Measurements from ENCODE around the gene SARS2. TPM values are rescaled to one million over a fixed set of nuclear protein-coding genes. Genes with fewer than 3 reads are reported as not detected.

Gene SARS2
- total RNA-seq, 1 donor from 2014 or later = 1.4 TPM

DNA sequence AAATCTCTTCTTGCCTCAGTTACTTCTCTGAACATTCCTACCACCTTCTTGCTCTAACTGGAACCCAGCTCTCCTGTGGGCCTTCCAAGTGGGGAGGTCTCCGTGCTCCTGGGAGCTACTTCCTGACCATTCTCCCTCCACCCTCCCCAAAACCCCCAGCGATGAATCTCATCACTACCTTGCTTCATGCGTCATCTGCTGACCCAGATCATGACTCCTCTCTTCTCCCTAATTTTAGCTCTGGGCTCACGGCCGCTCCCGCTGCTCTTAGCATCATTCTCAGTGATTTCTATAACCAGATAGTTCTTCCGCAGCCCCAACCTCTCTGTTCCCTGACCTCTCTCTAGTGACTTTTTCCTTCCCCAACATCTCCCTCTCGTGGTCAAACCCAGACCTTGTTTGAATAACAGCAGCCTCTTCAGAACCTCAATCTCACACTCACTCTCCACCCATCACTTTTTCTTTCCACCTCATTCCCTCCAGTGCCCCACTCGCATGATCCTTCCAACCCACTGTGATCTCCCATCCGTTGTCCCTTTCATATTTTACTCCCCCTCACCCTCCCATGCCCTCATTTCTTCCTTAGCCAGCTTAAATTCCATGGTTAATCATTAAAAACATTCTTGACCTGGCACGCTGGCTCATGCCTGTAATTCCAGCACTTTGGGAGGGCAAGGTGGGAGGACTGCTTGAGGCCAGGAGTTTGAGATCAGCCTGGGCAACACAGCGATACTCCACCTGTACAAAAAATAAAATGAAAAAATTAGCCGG is 22.0 kb upstream of the SARS2 start:
- H3K9me3 ChIP-seq = no peaks in the 10 kb centered on the region
- TF ChIP-seq, protein P1, sequence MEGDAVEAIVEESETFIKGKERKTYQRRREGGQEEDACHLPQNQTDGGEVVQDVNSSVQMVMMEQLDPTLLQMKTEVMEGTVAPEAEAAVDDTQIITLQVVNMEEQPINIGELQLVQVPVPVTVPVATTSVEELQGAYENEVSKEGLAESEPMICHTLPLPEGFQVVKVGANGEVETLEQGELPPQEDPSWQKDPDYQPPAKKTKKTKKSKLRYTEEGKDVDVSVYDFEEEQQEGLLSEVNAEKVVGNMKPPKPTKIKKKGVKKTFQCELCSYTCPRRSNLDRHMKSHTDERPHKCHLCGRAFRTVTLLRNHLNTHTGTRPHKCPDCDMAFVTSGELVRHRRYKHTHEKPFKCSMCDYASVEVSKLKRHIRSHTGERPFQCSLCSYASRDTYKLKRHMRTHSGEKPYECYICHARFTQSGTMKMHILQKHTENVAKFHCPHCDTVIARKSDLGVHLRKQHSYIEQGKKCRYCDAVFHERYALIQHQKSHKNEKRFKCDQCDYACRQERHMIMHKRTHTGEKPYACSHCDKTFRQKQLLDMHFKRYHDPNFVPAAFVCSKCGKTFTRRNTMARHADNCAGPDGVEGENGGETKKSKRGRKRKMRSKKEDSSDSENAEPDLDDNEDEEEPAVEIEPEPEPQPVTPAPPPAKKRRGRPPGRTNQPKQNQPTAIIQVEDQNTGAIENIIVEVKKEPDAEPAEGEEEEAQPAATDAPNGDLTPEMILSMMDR (IDR thresholded peaks at IDR 0.05) = no peak
- peaks cover 0 to 11% of the 10 kb centered on the region in 2 donors for H3K36me3 ChIP-seq
- intact Hi-C loops (cut with DNase I) = no loop called here
- H3K27me3 ChIP-seq = no peaks in the 10 kb centered on the region
- peaks cover 4 to 6% of the 10 kb centered on the region in 2 donors for H3K4me1 ChIP-seq
- no peak overlapping the region for H3K4me3 ChIP-seq
- no peak overlapping the region for H3K27ac ChIP-seq
- DNase-seq (ENCODE audit: low spot score in 2 of 2) = no peak

DNA sequence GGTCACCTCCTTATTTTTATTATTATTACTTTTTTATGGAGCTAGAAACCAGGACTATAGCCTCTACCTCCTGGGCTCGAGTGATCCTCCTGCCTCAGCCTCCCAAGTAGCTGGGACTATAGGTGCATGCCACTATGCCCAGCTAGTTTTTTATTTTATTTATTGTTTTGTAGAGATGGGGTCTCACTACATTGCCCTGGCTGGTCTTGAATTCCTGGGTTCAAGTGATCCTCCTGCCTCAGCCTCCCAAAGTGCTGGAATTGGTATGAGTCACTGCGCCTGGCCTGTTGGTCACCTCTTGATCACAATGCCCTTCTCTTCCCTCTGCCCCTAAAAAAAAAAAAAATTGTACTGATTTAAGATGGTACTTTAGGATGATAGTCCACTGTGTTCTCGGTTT is 20.6 kb upstream of the SARS2 start:
- Histone ChIP-seq H3K27me3 (no peaks in the 10 kb centered on the region), H3K36me3 (peaks cover 0 to 11% of the 10 kb centered on the region in 2 donors), H3K4me1 (peaks cover 4 to 6% of the 10 kb centered on the region in 2 donors), H3K4me3 (no peak overlapping the region), H3K27ac (no peak overlapping the region), H3K9me3 (no peaks in the 10 kb centered on the region)
- intact Hi-C loops (cut with DNase I) = no loop called here
- no peak for DNase-seq (ENCODE audit: low spot score in 2 of 2)
- TF ChIP-seq, protein P1 (IDR thresholded peaks at IDR 0.05) = no peak

DNA sequence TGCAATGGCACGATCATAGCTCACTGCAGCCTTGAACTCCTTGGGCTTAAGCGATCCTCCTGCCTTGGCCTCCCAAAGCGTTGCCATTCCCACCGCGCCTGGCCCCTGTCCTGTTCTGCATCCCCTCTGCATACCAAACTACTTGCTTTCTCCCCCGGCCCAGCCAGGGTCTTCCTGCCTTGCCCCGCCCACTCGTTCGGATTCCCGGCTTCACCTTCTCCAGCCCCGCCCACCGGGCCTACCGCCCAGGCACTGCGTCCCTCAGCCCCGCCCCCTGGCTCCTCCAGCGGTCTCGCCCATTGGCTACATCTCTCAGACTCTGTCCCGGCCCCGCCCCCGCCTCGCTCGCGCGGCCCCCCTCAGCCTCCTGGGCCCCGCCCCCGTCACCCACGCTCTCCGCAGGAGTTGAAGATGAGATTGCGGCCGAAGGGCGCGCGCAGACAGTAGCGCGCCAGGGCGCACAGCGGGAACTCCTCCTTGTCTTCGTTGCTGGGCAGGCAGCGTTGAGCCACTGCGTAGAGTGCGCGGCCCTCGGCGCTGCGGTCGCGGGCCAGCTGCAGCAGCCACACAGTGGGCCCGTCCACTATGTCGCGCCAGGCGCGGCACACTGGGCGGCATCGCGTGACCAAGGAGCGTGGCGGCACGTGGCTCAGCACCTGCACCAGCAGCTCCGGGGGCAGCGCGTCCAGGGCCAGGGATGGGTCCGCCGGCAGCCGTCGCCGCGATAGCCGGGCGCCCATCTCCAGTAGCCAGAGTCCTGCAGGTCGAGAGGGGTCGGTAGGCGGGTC is 19.2 kb upstream of the SARS2 start:
- Histone ChIP-seq H3K36me3 (peaks cover 0 to 19% of the 10 kb centered on the region in 2 donors), H3K9me3 (no peaks in the 10 kb centered on the region), H3K27ac (no peak overlapping the region), H3K4me1 (peaks cover 4 to 6% of the 10 kb centered on the region in 2 donors), H3K27me3 (no peaks in the 10 kb centered on the region), H3K4me3 (peak overlapping the region; percentile 30 to 55)
- intact Hi-C loops (cut with DNase I) = no loop called here
- peak; percentile 42 to 82 for DNase-seq (ENCODE audit: low spot score in 2 of 2)
- TF ChIP-seq, protein P1 (IDR thresholded peaks at IDR 0.05) = no peak

DNA sequence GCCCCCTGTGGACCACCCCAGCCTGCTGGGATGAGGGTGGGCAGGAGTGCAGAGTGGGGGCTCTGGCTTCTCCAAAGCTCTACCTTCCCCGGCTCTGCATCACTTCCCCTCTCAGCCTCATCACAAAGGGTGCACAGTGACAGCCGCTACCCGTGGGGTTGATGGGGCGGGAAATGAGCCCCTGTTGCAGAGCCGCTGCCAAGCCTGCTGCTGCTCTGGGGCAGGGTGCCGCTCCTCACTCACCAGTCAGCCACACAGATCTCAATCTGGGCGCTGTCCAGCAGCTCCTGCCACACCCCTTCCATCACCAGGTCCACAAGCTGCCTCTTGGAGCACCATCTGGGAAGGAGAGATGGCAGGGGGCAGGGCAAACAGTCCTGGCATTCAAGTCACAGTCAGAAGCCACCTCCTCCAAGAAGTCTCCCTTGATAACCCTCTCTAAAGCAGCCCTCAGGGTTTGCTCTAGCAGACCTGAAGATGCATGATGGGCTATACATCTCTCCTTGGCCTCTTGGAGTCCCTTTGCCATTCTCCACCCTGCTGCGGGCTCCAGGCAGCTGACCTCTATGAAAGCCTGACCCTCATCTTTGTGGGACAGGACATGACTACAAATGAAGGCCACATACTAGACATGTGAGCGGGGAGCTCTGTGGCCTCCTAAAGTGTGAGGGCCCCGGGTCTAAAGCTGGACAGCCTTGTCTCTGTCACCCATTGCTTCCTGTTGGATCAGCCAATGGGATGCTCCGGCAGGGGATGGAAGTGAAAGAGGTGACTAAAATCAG is 15.9 kb upstream of the SARS2 start:
- peaks cover 4 to 6% of the 10 kb centered on the region in 2 donors for H3K4me1 ChIP-seq
- H3K9me3 ChIP-seq = no peaks in the 10 kb centered on the region
- no peaks in the 10 kb centered on the region for H3K27me3 ChIP-seq
- H3K27ac ChIP-seq = no peak overlapping the region
- H3K36me3 ChIP-seq = peaks cover 0 to 22% of the 10 kb centered on the region in 2 donors
- H3K4me3 ChIP-seq = no peak overlapping the region
- intact Hi-C loops (cut with DNase I) = no loop called here
- no peak for DNase-seq (ENCODE audit: low spot score in 2 of 2)
- TF ChIP-seq, protein P1 (IDR thresholded peaks at IDR 0.05) = no peak

DNA sequence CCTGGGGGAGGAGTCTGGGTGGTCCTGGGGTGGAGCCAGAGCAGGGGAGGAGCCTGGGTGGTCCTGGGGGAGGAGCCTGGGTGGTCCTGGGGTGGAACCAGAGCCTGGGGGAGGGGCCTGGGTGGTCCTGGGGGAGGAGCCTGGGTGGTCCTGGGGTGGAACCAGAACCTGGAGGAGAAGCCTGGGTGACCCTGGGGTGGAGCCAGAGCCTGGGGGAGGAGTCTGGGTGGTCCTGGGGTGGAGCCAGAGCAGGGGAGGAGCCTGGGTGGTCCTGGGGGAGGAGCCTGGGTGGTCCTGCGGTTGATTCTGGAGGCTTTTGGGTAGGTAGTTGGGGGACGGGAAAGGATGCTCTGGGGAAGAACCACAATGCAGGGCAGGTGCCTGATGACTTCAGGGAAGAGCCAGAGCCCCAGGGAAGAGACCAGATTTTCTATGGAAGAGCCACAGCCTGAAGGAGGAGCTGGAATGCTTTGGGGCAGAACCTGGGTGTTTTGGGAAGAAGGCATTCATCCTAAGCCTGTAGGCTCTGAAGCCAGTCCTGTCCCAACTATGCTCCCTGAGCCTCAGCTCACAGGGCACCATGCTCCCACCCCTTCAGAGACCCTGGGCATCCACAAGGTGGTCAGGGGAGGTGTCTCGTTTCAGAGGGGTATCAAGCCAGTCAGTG is 15.1 kb upstream of the SARS2 start:
- no peak overlapping the region for H3K27ac ChIP-seq
- H3K36me3 ChIP-seq = peaks cover 0 to 26% of the 10 kb centered on the region in 2 donors
- intact Hi-C loops (cut with DNase I) = no loop called here
- no peak for DNase-seq (ENCODE audit: low spot score in 2 of 2)
- H3K9me3 ChIP-seq = no peaks in the 10 kb centered on the region
- no peaks in the 10 kb centered on the region for H3K27me3 ChIP-seq
- H3K4me3 ChIP-seq = no peak overlapping the region
- peaks cover 4 to 6% of the 10 kb centered on the region in 2 donors for H3K4me1 ChIP-seq
- TF ChIP-seq, protein P1 (IDR thresholded peaks at IDR 0.05) = no peak
